Fibroblast of the conjunctiva (primary cell): ENCODE data around the gene ACOT2.

Experiments used
- DNase-seq: peaks from one replicate; pipeline ENCODE4 v3.0.0-alpha.2; 2010; ENCODE audit warnings: low read depth

The ACOT2 gene

GRCh38 chr14:73613419-73613963, 44.5 kb downstream of the ACOT2 start:
- DNase-seq, result no peak

GRCh38 chr14:73616831-73617230, 47.8 kb downstream of the ACOT2 start:
- DNase-seq, result no peak

- DNase-seq, result no peak
Measured at GRCh38 chr14:73619524-73619923, 50.5 kb downstream of the ACOT2 start.

GRCh38 chr14:73620268-73620667, 51.3 kb downstream of the ACOT2 start:
- no peak for DNase-seq

- no peak for DNase-seq
Measured at GRCh38 chr14:73623504-73624054, 54.6 kb downstream of the ACOT2 start.
